ENCODE data around the gene GOT1.

GOT1 gene

GRCh38 chr10:99426689-99427088 lies 3.7 kb downstream of the GOT1 start:
- Histone ChIP-seq H3K9me3 (ENCODE audit: control insufficient read depth, insufficient read depth, low read length) (no peaks in the 10 kb centered on the region), H3K9ac (ENCODE audit: low read depth, low read length) (no peak overlapping the region), H3K4me1 (ENCODE audit: insufficient read depth, low read length) (peaks cover 2% of the 10 kb centered on the region; the same call in 1 of the 2 replicates), H3K36me3 (ENCODE audit: insufficient read depth, low read length) (no peaks in the 10 kb centered on the region)

- no peak overlapping the region for H3K9ac ChIP-seq (ENCODE audit: low read depth, low read length)
- no peaks in the 10 kb centered on the region for H3K4me1 ChIP-seq (ENCODE audit: insufficient read depth, low read length)
- 0 out of 2 replicates have a peak, but pooled peaks cover under 1% of the 10 kb centered on the region for H3K36me3 ChIP-seq (ENCODE audit: insufficient read depth, low read length)
- no peaks in the 10 kb centered on the region for H3K9me3 ChIP-seq (ENCODE audit: control insufficient read depth, insufficient read depth, low read length)
Measured at GRCh38 chr10:99425204-99425603, 5.2 kb downstream of the GOT1 start.

GRCh38 chr10:99424656-99425055 lies 5.8 kb downstream of the GOT1 start:
- no peaks in the 10 kb centered on the region for H3K4me1 ChIP-seq (ENCODE audit: insufficient read depth, low read length)
- peaks cover 4% of the 10 kb centered on the region; the same call in 1 of the 2 replicates for H3K36me3 ChIP-seq (ENCODE audit: insufficient read depth, low read length)
- H3K9ac ChIP-seq (ENCODE audit: low read depth, low read length), result no peak overlapping the region
- H3K9me3 ChIP-seq (ENCODE audit: control insufficient read depth, insufficient read depth, low read length), result no peaks in the 10 kb centered on the region

GRCh38 chr10:99422529-99423096 lies 7.8 kb downstream of the GOT1 start:
- H3K4me1 ChIP-seq (ENCODE audit: insufficient read depth, low read length), result no peaks in the 10 kb centered on the region
- peaks cover 8% of the 10 kb centered on the region for H3K36me3 ChIP-seq (ENCODE audit: insufficient read depth, low read length)
- no peak overlapping the region for H3K9ac ChIP-seq (ENCODE audit: low read depth, low read length)
- no peaks in the 10 kb centered on the region for H3K9me3 ChIP-seq (ENCODE audit: control insufficient read depth, insufficient read depth, low read length)

GRCh38 chr10:99421233-99421739 lies 9.1 kb downstream of the GOT1 start:
- H3K9me3 ChIP-seq (ENCODE audit: control insufficient read depth, insufficient read depth, low read length), result no peaks in the 10 kb centered on the region
- H3K4me1 ChIP-seq (ENCODE audit: insufficient read depth, low read length), result no peaks in the 10 kb centered on the region
- H3K9ac ChIP-seq (ENCODE audit: low read depth, low read length), result no peak overlapping the region
- peaks cover 8% of the 10 kb centered on the region for H3K36me3 ChIP-seq (ENCODE audit: insufficient read depth, low read length)

GRCh38 chr10:99419688-99420087 lies 10.7 kb downstream of the GOT1 start:
- Histone ChIP-seq H3K4me1 (ENCODE audit: insufficient read depth, low read length) (no peaks in the 10 kb centered on the region), H3K9ac (ENCODE audit: low read depth, low read length) (no peak overlapping the region), H3K9me3 (ENCODE audit: control insufficient read depth, insufficient read depth, low read length) (no peaks in the 10 kb centered on the region), H3K36me3 (ENCODE audit: insufficient read depth, low read length) (peaks cover 8% of the 10 kb centered on the region)

GRCh38 chr10:99418910-99419624 lies 11.4 kb downstream of the GOT1 start:
- Histone ChIP-seq H3K9ac (ENCODE audit: low read depth, low read length) (no peak overlapping the region), H3K4me1 (ENCODE audit: insufficient read depth, low read length) (no peaks in the 10 kb centered on the region), H3K9me3 (ENCODE audit: control insufficient read depth, insufficient read depth, low read length) (no peaks in the 10 kb centered on the region), H3K36me3 (ENCODE audit: insufficient read depth, low read length) (peaks cover 8% of the 10 kb centered on the region)

- no peaks in the 10 kb centered on the region for H3K36me3 ChIP-seq (ENCODE audit: insufficient read depth, low read length)
- no peak overlapping the region for H3K9ac ChIP-seq (ENCODE audit: low read depth, low read length)
- no peaks in the 10 kb centered on the region for H3K4me1 ChIP-seq (ENCODE audit: insufficient read depth, low read length)
- H3K9me3 ChIP-seq (ENCODE audit: control insufficient read depth, insufficient read depth, low read length), result no peaks in the 10 kb centered on the region
Measured at GRCh38 chr10:99412099-99412498, 18.3 kb downstream of the GOT1 start.

GRCh38 chr10:99411546-99411945 lies 18.9 kb downstream of the GOT1 start:
- Histone ChIP-seq H3K9me3 (ENCODE audit: control insufficient read depth, insufficient read depth, low read length) (no peaks in the 10 kb centered on the region), H3K4me1 (ENCODE audit: insufficient read depth, low read length) (no peaks in the 10 kb centered on the region), H3K9ac (ENCODE audit: low read depth, low read length) (no peak overlapping the region), H3K36me3 (ENCODE audit: insufficient read depth, low read length) (no peaks in the 10 kb centered on the region; the same call in 1 of the 2 replicates)

GRCh38 chr10:99410876-99411275 lies 19.5 kb downstream of the GOT1 start:
- no peak overlapping the region for H3K9ac ChIP-seq (ENCODE audit: low read depth, low read length)
- H3K36me3 ChIP-seq (ENCODE audit: insufficient read depth, low read length), result peaks cover 2% of the 10 kb centered on the region; the same call in 1 of the 2 replicates
- no peaks in the 10 kb centered on the region for H3K4me1 ChIP-seq (ENCODE audit: insufficient read depth, low read length)
- no peaks in the 10 kb centered on the region for H3K9me3 ChIP-seq (ENCODE audit: control insufficient read depth, insufficient read depth, low read length)

GRCh38 chr10:99410146-99410545 lies 20.3 kb downstream of the GOT1 start:
- Histone ChIP-seq H3K4me1 (ENCODE audit: insufficient read depth, low read length) (no peaks in the 10 kb centered on the region), H3K9me3 (ENCODE audit: control insufficient read depth, insufficient read depth, low read length) (no peaks in the 10 kb centered on the region), H3K36me3 (ENCODE audit: insufficient read depth, low read length) (peaks cover 5% of the 10 kb centered on the region; the same call in 1 of the 2 replicates), H3K9ac (ENCODE audit: low read depth, low read length) (no peak overlapping the region)

- Histone ChIP-seq H3K36me3 (ENCODE audit: insufficient read depth, low read length) (peaks cover 16% of the 10 kb centered on the region; the same call in 1 of the 2 replicates), H3K9ac (ENCODE audit: low read depth, low read length) (no peak overlapping the region), H3K4me1 (ENCODE audit: insufficient read depth, low read length) (no peaks in the 10 kb centered on the region), H3K9me3 (ENCODE audit: control insufficient read depth, insufficient read depth, low read length) (no peaks in the 10 kb centered on the region)
Measured at GRCh38 chr10:99406149-99406548, 24.3 kb downstream of the GOT1 start.

GRCh38 chr10:99403674-99404073 lies 26.8 kb downstream of the GOT1 start:
- Histone ChIP-seq H3K36me3 (ENCODE audit: insufficient read depth, low read length) (peaks cover 16% of the 10 kb centered on the region; the same call in 1 of the 2 replicates), H3K9me3 (ENCODE audit: control insufficient read depth, insufficient read depth, low read length) (no peaks in the 10 kb centered on the region), H3K9ac (ENCODE audit: low read depth, low read length) (no peak overlapping the region), H3K4me1 (ENCODE audit: insufficient read depth, low read length) (no peaks in the 10 kb centered on the region)

- peaks cover 18% of the 10 kb centered on the region for H3K4me1 ChIP-seq (ENCODE audit: insufficient read depth, low read length)
- peaks cover 14% of the 10 kb centered on the region for H3K36me3 ChIP-seq (ENCODE audit: insufficient read depth, low read length)
- no peaks in the 10 kb centered on the region for H3K9me3 ChIP-seq (ENCODE audit: control insufficient read depth, insufficient read depth, low read length)
- H3K9ac ChIP-seq (ENCODE audit: low read depth, low read length), result no peak overlapping the region
Measured at GRCh38 chr10:99399664-99400063, 30.8 kb downstream of the GOT1 start.

- no peaks in the 10 kb centered on the region for H3K9me3 ChIP-seq (ENCODE audit: control insufficient read depth, insufficient read depth, low read length)
- peaks cover 42% of the 10 kb centered on the region for H3K4me1 ChIP-seq (ENCODE audit: insufficient read depth, low read length)
- H3K36me3 ChIP-seq (ENCODE audit: insufficient read depth, low read length), result peaks cover 3% of the 10 kb centered on the region
- H3K9ac ChIP-seq (ENCODE audit: low read depth, low read length), result no peak overlapping the region
Measured at GRCh38 chr10:99396471-99396870, 34.0 kb downstream of the GOT1 start.
